ENCODE results near the gene DCTN4.
A peak's percentile ranks its signal among the peaks of the same experiment; 100 is the strongest.

Gene DCTN4

DNA sequence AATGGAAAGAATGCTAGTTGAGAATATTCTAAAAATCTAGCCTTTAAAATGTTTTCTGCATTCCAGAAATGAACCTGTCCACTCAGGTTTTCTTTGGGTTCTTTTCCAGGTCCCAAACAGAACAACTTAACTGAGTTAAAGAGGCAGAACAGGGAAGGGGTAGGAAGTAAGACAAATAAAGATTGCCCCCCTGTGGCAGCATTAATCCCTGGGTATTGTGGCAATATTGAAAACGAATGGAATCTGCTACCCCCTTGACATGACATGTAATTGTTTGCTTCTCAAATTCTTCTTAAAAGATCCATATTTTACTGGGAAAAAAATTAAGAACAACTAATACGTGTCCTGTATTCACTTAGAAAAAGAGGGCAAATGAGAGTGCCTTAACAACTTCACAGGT, 48.7 kb downstream of the DCTN4 start:
- TF ChIP-seq, protein P1, sequence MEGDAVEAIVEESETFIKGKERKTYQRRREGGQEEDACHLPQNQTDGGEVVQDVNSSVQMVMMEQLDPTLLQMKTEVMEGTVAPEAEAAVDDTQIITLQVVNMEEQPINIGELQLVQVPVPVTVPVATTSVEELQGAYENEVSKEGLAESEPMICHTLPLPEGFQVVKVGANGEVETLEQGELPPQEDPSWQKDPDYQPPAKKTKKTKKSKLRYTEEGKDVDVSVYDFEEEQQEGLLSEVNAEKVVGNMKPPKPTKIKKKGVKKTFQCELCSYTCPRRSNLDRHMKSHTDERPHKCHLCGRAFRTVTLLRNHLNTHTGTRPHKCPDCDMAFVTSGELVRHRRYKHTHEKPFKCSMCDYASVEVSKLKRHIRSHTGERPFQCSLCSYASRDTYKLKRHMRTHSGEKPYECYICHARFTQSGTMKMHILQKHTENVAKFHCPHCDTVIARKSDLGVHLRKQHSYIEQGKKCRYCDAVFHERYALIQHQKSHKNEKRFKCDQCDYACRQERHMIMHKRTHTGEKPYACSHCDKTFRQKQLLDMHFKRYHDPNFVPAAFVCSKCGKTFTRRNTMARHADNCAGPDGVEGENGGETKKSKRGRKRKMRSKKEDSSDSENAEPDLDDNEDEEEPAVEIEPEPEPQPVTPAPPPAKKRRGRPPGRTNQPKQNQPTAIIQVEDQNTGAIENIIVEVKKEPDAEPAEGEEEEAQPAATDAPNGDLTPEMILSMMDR (IDR thresholded peaks at IDR 0.05; ENCODE audit: low read depth, low read length) = peak; percentile 38
- no peak overlapping the region for H3K4me3 ChIP-seq (ENCODE audit: low read depth, low read length)
- no peak for DNase-seq (ENCODE audit: low read depth, low spot score)
- in situ Hi-C loops (cut with HindIII; ENCODE audit: low sequenced_read_pairs) = no loop called here

DNA sequence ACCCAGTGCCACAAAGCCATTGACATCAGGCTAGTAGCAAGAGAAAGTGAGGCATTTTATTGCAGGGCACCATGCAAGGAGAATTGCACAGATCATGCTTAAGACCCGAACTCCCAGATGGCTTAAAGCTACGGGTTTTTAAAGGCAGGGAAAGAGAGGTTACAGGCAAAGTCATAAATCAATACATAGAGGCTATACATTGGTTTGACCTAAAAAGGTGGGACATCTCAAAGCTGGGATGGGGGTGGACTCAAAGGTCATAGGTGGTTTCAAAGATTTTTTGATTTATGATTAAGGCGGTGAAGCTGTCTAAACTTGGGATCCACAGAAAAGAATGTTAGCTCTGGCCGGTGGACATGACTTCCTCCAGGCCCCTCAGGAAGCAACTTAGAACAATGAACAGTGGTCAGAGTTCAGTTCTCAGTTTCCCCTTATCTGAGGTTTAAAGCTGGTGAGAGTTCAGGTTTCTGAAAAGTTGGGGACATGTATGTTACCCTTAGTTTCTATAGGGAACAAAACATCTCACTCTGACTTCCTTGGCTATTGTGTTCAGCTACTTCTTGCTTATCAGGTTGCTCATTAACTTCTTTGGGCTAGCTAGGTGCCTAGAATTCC, 51.9 kb downstream of the DCTN4 start:
- no peak for DNase-seq (ENCODE audit: low read depth, low spot score)
- TF ChIP-seq, protein P1 (IDR thresholded peaks at IDR 0.05; ENCODE audit: low read depth, low read length) = no peak
- in situ Hi-C loops (cut with HindIII; ENCODE audit: low sequenced_read_pairs) = no loop called here
- H3K4me3 ChIP-seq (ENCODE audit: low read depth, low read length) = no peak overlapping the region

DNA sequence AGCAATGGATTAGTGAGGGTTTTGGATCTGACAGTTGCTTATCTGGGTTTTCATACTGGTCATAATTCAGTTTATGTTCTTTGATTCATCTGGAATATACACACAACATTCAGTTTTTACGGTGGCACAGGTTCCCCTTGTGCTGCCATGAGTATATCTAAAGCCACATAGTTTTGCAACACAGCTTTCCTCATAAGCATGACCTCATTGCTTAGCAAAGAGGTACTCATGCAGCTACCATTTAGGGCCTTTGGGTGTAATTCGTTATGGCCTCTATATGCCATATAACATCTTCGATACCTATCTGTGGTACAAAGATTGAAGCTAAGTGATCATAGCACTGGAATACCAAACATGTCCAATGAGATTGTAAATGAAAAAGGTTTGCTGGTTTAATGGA, 55.1 kb downstream of the DCTN4 start:
- DNase-seq (ENCODE audit: low read depth, low spot score) = no peak
- no peak overlapping the region for H3K4me3 ChIP-seq (ENCODE audit: low read depth, low read length)
- TF ChIP-seq, protein P1 (IDR thresholded peaks at IDR 0.05; ENCODE audit: low read depth, low read length) = no peak
- in situ Hi-C loops (cut with HindIII; ENCODE audit: low sequenced_read_pairs) = no loop called here

DNA sequence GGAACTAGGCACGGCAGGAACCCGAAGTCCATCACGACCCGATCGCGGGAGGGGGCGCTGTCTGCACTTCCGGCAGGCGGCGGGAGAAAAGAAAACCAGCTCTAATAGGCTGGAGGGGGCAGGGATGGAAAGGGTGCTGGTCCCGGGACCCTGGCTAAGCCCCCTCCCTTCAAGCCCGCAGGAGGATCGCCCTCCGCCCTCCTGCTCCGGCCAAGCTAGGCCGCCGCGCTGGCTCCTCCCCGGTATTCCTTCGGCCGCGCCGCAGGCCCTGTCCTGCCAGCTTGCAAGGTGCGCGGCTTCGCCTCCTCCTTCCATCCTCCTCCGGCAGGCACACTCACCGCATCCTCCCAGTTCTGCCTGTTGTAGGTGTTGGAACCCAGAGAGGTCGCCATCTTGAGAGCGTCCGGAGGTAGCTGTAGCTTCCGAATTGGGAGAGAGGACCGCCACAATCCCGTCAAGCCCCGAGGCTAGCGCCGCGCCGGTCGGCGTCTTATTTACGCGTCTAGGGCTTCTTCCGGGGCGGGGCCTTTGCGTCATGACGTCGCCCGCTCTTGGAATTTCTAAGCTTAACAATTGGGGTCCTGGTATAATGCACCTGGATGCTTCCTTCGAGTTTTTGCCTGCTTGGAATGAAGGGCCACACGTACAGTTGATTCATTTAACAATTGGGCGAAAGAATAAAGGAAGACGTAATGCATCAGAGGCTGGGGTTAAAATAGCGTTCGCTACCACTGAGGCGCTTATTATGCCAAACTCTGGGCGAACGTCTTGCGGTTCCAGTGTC, 58.0 kb downstream of the DCTN4 start, which contains the start of gene RBM22:
TSS of gene RBM22 (minus strand) at position 469 of the 784 bp plus-strand sequence. CDS start at position 392, 77 bp downstream.
- peak within 1 kb of the TSS; percentile 94 for H3K4me3 ChIP-seq (ENCODE audit: low read depth, low read length)
- TF ChIP-seq, protein P1 (IDR thresholded peaks at IDR 0.05; ENCODE audit: low read depth, low read length) = peak; percentile 63
- in situ Hi-C loops (cut with HindIII; ENCODE audit: low sequenced_read_pairs) = no loop called here
- DNase-seq (ENCODE audit: low read depth, low spot score) = peak; percentile 89

DNA sequence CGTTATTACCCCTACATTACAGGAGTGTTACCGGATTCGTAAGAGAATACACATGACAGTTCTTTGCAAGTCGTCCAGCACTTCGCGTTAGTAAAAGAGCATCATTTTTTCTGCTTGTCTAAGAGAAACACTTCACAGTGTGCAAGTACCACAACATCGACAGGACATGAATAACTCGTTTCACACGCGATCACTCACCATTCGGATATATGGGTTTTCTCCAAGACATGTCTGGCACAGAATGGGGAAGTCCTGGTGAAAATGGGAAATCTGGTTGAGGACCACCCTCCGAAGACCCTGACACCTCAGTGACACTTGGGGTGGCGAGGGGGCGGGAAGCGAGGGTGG, 58.6 kb downstream of the DCTN4 start:
- in situ Hi-C loops (cut with HindIII; ENCODE audit: low sequenced_read_pairs) = no loop called here
- peak overlapping the region; percentile 94 for H3K4me3 ChIP-seq (ENCODE audit: low read depth, low read length)
- DNase-seq (ENCODE audit: low read depth, low spot score) = no peak
- TF ChIP-seq, protein P1 (IDR thresholded peaks at IDR 0.05; ENCODE audit: low read depth, low read length) = no peak

DNA sequence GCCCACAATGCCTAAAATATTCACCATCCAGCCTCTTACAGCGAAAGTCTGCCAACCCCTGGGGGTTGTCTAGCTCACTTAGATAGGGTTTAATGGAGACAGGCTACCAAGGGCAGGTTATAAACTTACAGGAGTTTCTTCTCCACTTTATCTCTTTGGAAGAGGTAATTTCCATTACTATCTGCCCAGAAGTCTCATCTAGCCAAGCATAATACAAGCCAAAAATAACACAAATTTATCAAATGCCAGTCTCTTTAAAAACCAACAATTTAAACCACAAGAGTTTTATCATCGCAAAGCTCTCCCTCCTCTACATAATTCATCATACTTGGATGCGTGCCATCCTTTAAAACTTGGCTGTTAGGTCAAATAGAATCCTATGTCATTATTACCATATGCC, 64.2 kb downstream of the DCTN4 start:
- no peak overlapping the region for H3K4me3 ChIP-seq (ENCODE audit: low read depth, low read length)
- in situ Hi-C loops (cut with HindIII; ENCODE audit: low sequenced_read_pairs) = no loop called here
- DNase-seq (ENCODE audit: low read depth, low spot score) = no peak
- TF ChIP-seq, protein P1 (IDR thresholded peaks at IDR 0.05; ENCODE audit: low read depth, low read length) = no peak

Data from astrocyte of the spinal cord (primary cell).